OCI-LY7 (cell line): ENCODE data around the gene ZBTB32.

ENCODE experiments used
- EZH2phosphoT487 ChIP-seq: fragments of 200-600 bp; sonication (generic); IDR thresholded peaks from 2 replicates; pipeline ENCODE4 v1.6.1; 2018; ENCODE audit warnings: low read depth, borderline replicate concordance, mild to moderate bottlenecking, mixed run types, antibody characterized with exemption, low read length, moderate library complexity, mixed read lengths
- TF ChIP-seq, protein P1 (sequence below): fragments of 200-600 bp; sonication (generic); conservative IDR thresholded peaks from 2 replicates; pipeline ENCODE4 v1.5.1; 2014; ENCODE audit warnings: mild to moderate bottlenecking, antibody characterized with exemption, low read length, moderate library complexity, mixed read lengths

DNA sequence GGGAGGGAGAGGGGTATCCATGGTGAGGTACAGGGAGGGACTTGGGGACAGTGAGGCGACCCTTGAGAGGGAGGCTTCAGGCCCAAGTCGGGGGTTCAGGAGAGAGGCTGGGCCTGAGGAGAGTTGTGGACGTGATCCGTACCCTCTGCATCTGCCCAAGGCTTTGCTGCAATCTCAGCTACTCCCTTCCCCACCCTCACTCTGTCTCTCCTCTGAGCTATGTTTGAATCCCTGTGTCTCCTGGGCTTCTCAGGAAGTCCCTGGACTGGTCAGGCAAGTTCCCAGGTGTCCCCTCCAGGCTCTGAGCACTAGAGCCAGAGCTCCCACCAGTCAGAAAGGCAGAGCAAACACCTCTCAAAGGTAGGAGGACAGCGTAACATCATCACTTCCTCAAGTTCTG, 45.8 kb downstream of the ZBTB32 start:
- TF ChIP-seq, protein P1, sequence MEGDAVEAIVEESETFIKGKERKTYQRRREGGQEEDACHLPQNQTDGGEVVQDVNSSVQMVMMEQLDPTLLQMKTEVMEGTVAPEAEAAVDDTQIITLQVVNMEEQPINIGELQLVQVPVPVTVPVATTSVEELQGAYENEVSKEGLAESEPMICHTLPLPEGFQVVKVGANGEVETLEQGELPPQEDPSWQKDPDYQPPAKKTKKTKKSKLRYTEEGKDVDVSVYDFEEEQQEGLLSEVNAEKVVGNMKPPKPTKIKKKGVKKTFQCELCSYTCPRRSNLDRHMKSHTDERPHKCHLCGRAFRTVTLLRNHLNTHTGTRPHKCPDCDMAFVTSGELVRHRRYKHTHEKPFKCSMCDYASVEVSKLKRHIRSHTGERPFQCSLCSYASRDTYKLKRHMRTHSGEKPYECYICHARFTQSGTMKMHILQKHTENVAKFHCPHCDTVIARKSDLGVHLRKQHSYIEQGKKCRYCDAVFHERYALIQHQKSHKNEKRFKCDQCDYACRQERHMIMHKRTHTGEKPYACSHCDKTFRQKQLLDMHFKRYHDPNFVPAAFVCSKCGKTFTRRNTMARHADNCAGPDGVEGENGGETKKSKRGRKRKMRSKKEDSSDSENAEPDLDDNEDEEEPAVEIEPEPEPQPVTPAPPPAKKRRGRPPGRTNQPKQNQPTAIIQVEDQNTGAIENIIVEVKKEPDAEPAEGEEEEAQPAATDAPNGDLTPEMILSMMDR: no peak
- TF ChIP-seq EZH2phosphoT487: no peak
